ENCODE measurements around the gene PHF1.
A peak's percentile ranks its signal among the peaks of the same experiment; 100 is the strongest.
"Not testable (repeated sequence)": the region's sequence is repeated elsewhere in the genome, so short reads cannot be mapped to it uniquely, and the experiment has no call there.

The PHF1 gene

GRCh38 chr6:33399881-33400280 lies 10.9 kb upstream of the PHF1 start:
- H3K9me3 ChIP-seq (ENCODE audit: control insufficient read depth, insufficient read depth, low read depth, low read length); H3K4me1 ChIP-seq (ENCODE audit: control insufficient read depth, insufficient read depth, low read length); POLR2A ChIA-PET; H3K27ac ChIP-seq (ENCODE audit: extremely low read depth, low read depth, low read length); H3K4me3 ChIP-seq (ENCODE audit: low read depth, low read length): not testable (repeated sequence)
- CTCF ChIA-PET: interaction anchor here (1.9 kb wide), 1 partner anchor 9 kb away, joined by 12 read pairs; no protein-coding TSS in a partner anchor
- peaks cover 51 to 76% of the 10 kb centered on the region in 2 experiments for H3K36me3 ChIP-seq (ENCODE audit: control insufficient read depth in 2 of 2, insufficient read depth in 1 of 2, low read length in 2 of 2)
- peak; percentile 35; the same call in 1 of the 2 replicates for TF ChIP-seq ZBTB21 (tag by site-specific recombination; IDR thresholded peaks at IDR 0.05)
- TF ChIP-seq ATF2 (tag by site-specific recombination; IDR thresholded peaks at IDR 0.05; ENCODE audit: low read depth): peak; percentile 77
- 0 out of 2 replicates have a peak, but pooled peaks have one; percentile 45 for TF ChIP-seq ZNF362 (tag by site-specific recombination; IDR thresholded peaks at IDR 0.05)
- peak; percentile 79 for TF ChIP-seq ZNF629 (tag by site-specific recombination; IDR thresholded peaks at IDR 0.05)

- CTCF ChIA-PET: interaction anchor here (1.6 kb wide), 1 partner anchor 14 kb away, joined by 4 read pairs; no protein-coding TSS in a partner anchor
Observed at GRCh38 chr6:33404884-33405283, 5.9 kb upstream of the PHF1 start.

GRCh38 chr6:33405386-33405940 lies 5.4 kb upstream of the PHF1 start:
- POLR2A ChIA-PET: interaction anchor here (0.6 to 0.9 kb wide), 2 partner anchors 87 to 1204 kb away, joined by 4 to 6 read pairs; partner anchors contain the start of gene ZBTB22
- peaks cover 40 to 75% of the 10 kb centered on the region in 2 experiments for H3K36me3 ChIP-seq (ENCODE audit: control insufficient read depth in 2 of 2, insufficient read depth in 1 of 2, low read length in 2 of 2)

More at GRCh38 chr6:33404884-33405283, 5.9 kb upstream of the PHF1 start:
- Histone ChIP-seq H3K36me3 (ENCODE audit: control insufficient read depth in 2 of 2, insufficient read depth in 1 of 2, low read length in 2 of 2) (peaks cover 44 to 81% of the 10 kb centered on the region in 2 experiments), H3K4me3 (ENCODE audit: low read depth, low read length) (no peak overlapping the region), H3K27ac (ENCODE audit: extremely low read depth, low read depth, low read length) (no peak overlapping the region), H3K9me3 (ENCODE audit: control insufficient read depth, insufficient read depth, low read depth, low read length) (no peaks in the 10 kb centered on the region), H3K4me1 (ENCODE audit: control insufficient read depth, insufficient read depth, low read length) (0 out of 2 replicates have a peak, but pooled peaks cover 2% of the 10 kb centered on the region)
- POLR2A ChIA-PET: no interaction called here
- TF ChIP-seq FEZF1 (tag by site-specific recombination; IDR thresholded peaks at IDR 0.05) (no peak), ZNF133 (tag by site-specific recombination; IDR thresholded peaks at IDR 0.05) (no peak), ZNF239 (tag by site-specific recombination; IDR thresholded peaks at IDR 0.05) (no peak), ZSCAN30 (tag by site-specific recombination; IDR thresholded peaks at IDR 0.05) (no peak), ZBTB26 (tag by site-specific recombination; optimal IDR thresholded peaks at IDR 0.05) (no peak), SP2 (tag by site-specific recombination; IDR thresholded peaks at IDR 0.05) (no peak), ZNF214 (tag by site-specific recombination; IDR thresholded peaks at IDR 0.05; ENCODE audit: borderline replicate concordance) (no peak), ZNF174 (tag by site-specific recombination; IDR thresholded peaks at IDR 0.05) (no peak), KLF17 (tag by site-specific recombination; IDR thresholded peaks at IDR 0.05) (no peak)

More at GRCh38 chr6:33405386-33405940, 5.4 kb upstream of the PHF1 start:
- Histone ChIP-seq H3K4me3 (ENCODE audit: low read depth, low read length) (no peak overlapping the region), H3K27ac (ENCODE audit: extremely low read depth, low read depth, low read length) (no peak overlapping the region), H3K4me1 (ENCODE audit: control insufficient read depth, insufficient read depth, low read length) (0 out of 2 replicates have a peak, but pooled peaks cover 2% of the 10 kb centered on the region), H3K9me3 (ENCODE audit: control insufficient read depth, insufficient read depth, low read depth, low read length) (no peaks in the 10 kb centered on the region)
- no peak for TF ChIP-seq ZBTB48 (tag by site-specific recombination; IDR thresholded peaks at IDR 0.05)
- no peak for TF ChIP-seq ZNF837 (tag by site-specific recombination; IDR thresholded peaks at IDR 0.05)
- TF ChIP-seq ZNF366 (tag by site-specific recombination; conservative IDR thresholded peaks at IDR 0.05): 0 out of 2 replicates have a peak, but pooled peaks have one; percentile 24
- no peak for TF ChIP-seq SALL2 (tag by site-specific recombination; IDR thresholded peaks at IDR 0.05; ENCODE audit: borderline replicate concordance)
- no peak for TF ChIP-seq ZNF148 (tag by site-specific recombination; IDR thresholded peaks at IDR 0.05; ENCODE audit: borderline replicate concordance)
- TF ChIP-seq ZNF274 (IDR thresholded peaks at IDR 0.05; ENCODE audit: low read length): no peak
- TF ChIP-seq ZNF274 (tag by site-specific recombination; IDR thresholded peaks at IDR 0.05; ENCODE audit: borderline replicate concordance): no peak
- CTCF ChIA-PET: interaction anchor here (1.6 kb wide), 1 partner anchor 15 kb away, joined by 4 read pairs; no protein-coding TSS in a partner anchor
